DOHH2 (cell line): ENCODE results near the gene UPF1.

Source experiments
- H3F3A ChIP-seq: fragments of 200-600 bp; sonication (generic), shearing (Covaris generic); 2 replicates; pipeline ENCODE4 v1.6.0; 2016; ENCODE audit warnings: antibody characterized with exemption, mild to moderate bottlenecking; ENCODE audit not compliant: control insufficient read depth, insufficient read depth
- H3K27ac ChIP-seq: fragments of 200-600 bp; sonication (generic); 2 replicates; pipeline ENCODE4 v1.5.1; 2014; ENCODE audit warnings: low read depth, mild to moderate bottlenecking, low read length, moderate library complexity
- H3K27me3 ChIP-seq: fragments of 200-600 bp; sonication (generic); 2 replicates; pipeline ENCODE4 v1.6.1; 2014; ENCODE audit warnings: mild to moderate bottlenecking, low read length, mixed read lengths; ENCODE audit not compliant: control insufficient read depth
- H3K36me3 ChIP-seq: fragments of 200-600 bp; sonication (generic); 2 replicates; pipeline ENCODE4 v1.6.1; 2014; ENCODE audit warnings: mild to moderate bottlenecking, low read length, moderate library complexity, mixed read lengths; ENCODE audit not compliant: control insufficient read depth
- H3K4me1 ChIP-seq: fragments of 200-600 bp; sonication (generic); 2 replicates; pipeline ENCODE4 v1.6.1; 2014; ENCODE audit warnings: mild to moderate bottlenecking, low read length, mixed read lengths; ENCODE audit not compliant: control insufficient read depth
- H3K4me2 ChIP-seq: fragments of 200-600 bp; sonication (generic); 2 replicates; pipeline ENCODE4 v1.6.0; 2014; ENCODE audit warnings: mild to moderate bottlenecking, low read length, moderate library complexity
- H3K4me3 ChIP-seq: fragments of 200-600 bp; sonication (generic); 2 replicates; pipeline ENCODE4 v1.5.1; 2014; ENCODE audit warnings: mild to moderate bottlenecking, low read length, mixed read lengths
- H3K79me2 ChIP-seq: fragments of 200-600 bp; sonication (generic); 2 replicates; pipeline ENCODE4 v1.6.1; 2014; ENCODE audit warnings: mild to moderate bottlenecking, low read length, mixed read lengths; ENCODE audit not compliant: control insufficient read depth
- H3K9me2 ChIP-seq: fragments of 200-600 bp; sonication (generic); replicated peaks from 2 replicates; pipeline ENCODE4 v1.6.1; 2014; ENCODE audit warnings: mild to moderate bottlenecking, low read length, mixed read lengths; ENCODE audit not compliant: control insufficient read depth
- H3K9me3 ChIP-seq: fragments of 200-600 bp; sonication (generic); 2 replicates; pipeline ENCODE4 v1.6.1; 2014; ENCODE audit warnings: antibody characterized with exemption, low read length, mixed read lengths; ENCODE audit not compliant: control insufficient read depth, insufficient read depth
- H4K20me1 ChIP-seq: fragments of 200-600 bp; sonication (generic); 2 replicates; pipeline ENCODE4 v1.6.0; 2014; ENCODE audit warnings: low read depth, mild to moderate bottlenecking, antibody characterized with exemption, low read length, moderate library complexity; ENCODE audit not compliant: control insufficient read depth, insufficient read depth
- CTCF ChIP-seq: fragments of 200-600 bp; sonication (generic); IDR thresholded peaks from one replicate; pipeline ENCODE4 v1.5.1; 2014; ENCODE audit warnings: antibody characterized with exemption, mild to moderate bottlenecking, low read depth, low read length; ENCODE audit not compliant: poor library complexity, severe bottlenecking
- EZH2phosphoT487 ChIP-seq: fragments of 200-600 bp; sonication (generic); IDR thresholded peaks from 2 replicates; pipeline ENCODE4 v1.6.1; 2017; ENCODE audit warnings: borderline replicate concordance, mild to moderate bottlenecking, antibody characterized with exemption, low read length, moderate library complexity, mixed read lengths

UPF1 gene

DNA sequence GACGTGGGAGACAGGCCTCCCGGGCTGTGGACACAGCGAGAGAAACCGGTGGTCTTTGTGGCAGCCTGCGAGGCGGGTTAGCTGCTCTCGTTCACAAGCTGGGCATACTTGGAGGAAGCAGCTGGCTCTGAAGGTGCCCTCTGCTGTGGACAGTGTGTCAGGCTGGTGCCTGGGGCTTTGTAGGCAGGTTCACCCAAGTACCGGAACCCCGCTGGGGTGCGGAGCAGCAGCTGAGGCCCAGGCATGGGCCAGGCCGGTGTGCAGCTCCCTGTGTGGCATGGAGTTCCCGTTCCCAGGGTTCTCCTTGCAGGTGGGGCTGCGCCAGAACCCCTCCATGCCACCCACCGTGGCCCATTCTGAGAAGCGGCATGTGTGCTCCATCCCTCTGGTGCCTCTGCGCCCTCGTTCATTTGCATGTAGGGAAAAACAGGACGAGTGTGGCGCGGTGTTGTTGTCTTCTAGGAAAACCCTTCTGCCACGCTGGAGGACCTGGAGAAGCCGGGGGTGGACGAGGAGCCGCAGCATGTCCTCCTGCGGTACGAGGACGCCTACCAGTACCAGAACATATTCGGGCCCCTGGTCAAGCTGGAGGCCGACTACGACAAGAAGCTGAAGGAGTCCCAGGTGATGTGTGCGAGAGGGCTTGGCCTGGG lies 20.0 kb downstream of the UPF1 start:
- no peak overlapping the region for H3K27ac ChIP-seq
- peaks cover 99% of the 10 kb centered on the region for H3K36me3 ChIP-seq
- H3F3A ChIP-seq: no peaks in the 10 kb centered on the region
- no peaks in the 10 kb centered on the region for H3K9me3 ChIP-seq
- H3K79me2 ChIP-seq: peaks cover 75% of the 10 kb centered on the region
- H3K4me3 ChIP-seq: no peak overlapping the region
- H3K4me1 ChIP-seq: peaks cover 21% of the 10 kb centered on the region
- no peaks in the 10 kb centered on the region for H3K9me2 ChIP-seq
- H3K27me3 ChIP-seq: no peaks in the 10 kb centered on the region
- no peak overlapping the region for H3K4me2 ChIP-seq
- TF ChIP-seq CTCF (no peak), EZH2phosphoT487 (no peak)
- peaks cover 28% of the 10 kb centered on the region; the same call in 1 of the 2 replicates for H4K20me1 ChIP-seq

GRCh38 chr19:18852648-18853047 lies 20.9 kb downstream of the UPF1 start:
- peaks cover 21% of the 10 kb centered on the region; the same call in 1 of the 2 replicates for H4K20me1 ChIP-seq
- peaks cover 68% of the 10 kb centered on the region for H3K79me2 ChIP-seq

GRCh38 chr19:18853755-18854427 lies 22.1 kb downstream of the UPF1 start:
- H3K4me3 ChIP-seq: no peak overlapping the region
- no peaks in the 10 kb centered on the region for H3K27me3 ChIP-seq
- H3K9me3 ChIP-seq: no peaks in the 10 kb centered on the region
- H3K36me3 ChIP-seq: peaks cover 98% of the 10 kb centered on the region
- peaks cover under 1% of the 10 kb centered on the region for H3K4me1 ChIP-seq
- TF ChIP-seq CTCF (no peak), EZH2phosphoT487 (no peak)
- H3K9me2 ChIP-seq: no peaks in the 10 kb centered on the region
- H3K27ac ChIP-seq: no peak overlapping the region
- H3K4me2 ChIP-seq: no peak overlapping the region
- no peaks in the 10 kb centered on the region for H3F3A ChIP-seq
- peaks cover 9% of the 10 kb centered on the region; the same call in 1 of the 2 replicates for H4K20me1 ChIP-seq
- H3K79me2 ChIP-seq: peaks cover 58% of the 10 kb centered on the region

More at GRCh38 chr19:18852648-18853047, 20.9 kb downstream of the UPF1 start:
- no peaks in the 10 kb centered on the region for H3K9me2 ChIP-seq
- H3K4me2 ChIP-seq: no peak overlapping the region
- H3F3A ChIP-seq: no peaks in the 10 kb centered on the region
- TF ChIP-seq CTCF (no peak), EZH2phosphoT487 (no peak)
- H3K27me3 ChIP-seq: no peaks in the 10 kb centered on the region
- no peak overlapping the region for H3K27ac ChIP-seq
- H3K9me3 ChIP-seq: no peaks in the 10 kb centered on the region
- H3K36me3 ChIP-seq: peaks cover 99% of the 10 kb centered on the region
- H3K4me1 ChIP-seq: peaks cover 13% of the 10 kb centered on the region
- H3K4me3 ChIP-seq: no peak overlapping the region
